Frontal cortex (tissue), 4 donors: ENCODE measurements around the gene SPINT2. TPM values are rescaled to one million over a fixed set of nuclear protein-coding genes. Genes with fewer than 3 reads are reported as not detected.
"Not testable (repeated sequence)": the region's sequence is repeated elsewhere in the genome, so short reads cannot be mapped to it uniquely, and the experiment has no call there.

Experiments
- DNase-seq, 2 donors: peaks; one replicate each; pipeline ENCODE4 v3.0.0; 2012; ENCODE audit warnings: low spot score in 2 of 2
- FAIRE-seq: peaks from 2 replicates; lab custom pipeline; 2012; peaks lifted over from hg19 to GRCh38; lab: Jason Lieb, UNC
- total RNA-seq: library from RNA; depleted of rRNA; stranded (reverse); fragments of >200 nt; gene quantifications from one replicate; pipeline ENCODE4 v1.2.3, GENCODE V29; 2014
- donor health status: control.
- donor health status: control.
- donor health status: control.

Gene SPINT2
- total RNA-seq, 1 donor from 2014 or later = 104 TPM

DNA sequence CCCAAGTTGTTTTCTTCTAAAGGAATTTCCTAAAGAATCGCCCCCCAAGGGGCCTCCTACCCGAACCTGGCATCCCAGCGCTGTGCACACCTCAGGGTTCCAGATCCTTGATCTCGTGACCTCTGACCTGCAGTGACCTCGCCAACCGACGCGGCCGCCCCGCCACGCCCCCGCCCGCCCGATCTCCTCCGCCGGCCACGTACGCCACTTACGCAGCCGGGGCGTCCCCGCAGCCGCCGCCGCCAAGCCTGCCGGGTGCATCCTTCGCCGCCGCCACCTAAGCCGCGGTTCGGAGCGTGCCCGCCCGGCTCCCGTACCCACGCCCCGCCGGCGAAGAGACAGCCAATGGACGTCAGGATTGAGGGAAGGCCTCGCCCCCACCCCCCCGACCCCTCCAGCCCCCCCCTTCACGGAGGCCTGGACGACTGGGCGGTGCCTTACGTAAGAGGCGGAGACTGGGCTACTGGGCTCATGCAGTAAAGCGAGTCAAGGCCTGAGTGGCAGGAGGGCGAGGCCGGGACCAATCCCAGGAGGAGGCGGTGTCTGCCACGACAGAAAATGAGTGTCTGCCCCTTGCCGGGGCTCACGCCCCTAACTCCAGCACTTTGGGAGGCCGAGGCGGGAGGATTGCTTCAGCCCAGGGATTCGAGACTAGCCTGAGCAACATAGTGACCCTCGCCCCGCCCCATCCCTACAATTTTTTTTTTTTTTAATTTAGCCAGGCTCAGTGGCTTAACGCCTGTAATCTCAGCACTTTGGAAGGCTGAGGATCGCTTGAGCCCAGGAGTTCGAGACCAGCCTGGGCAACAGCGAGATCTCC lies 51.5 kb downstream of the SPINT2 start, which contains the start of gene YIF1B:
Gene YIF1B, minus strand, starts transcription at position 291 of the 820 bp plus-strand sequence. Its CDS starts 30 bp downstream, at position 261.
- DNase-seq = peak; percentile 99 to 100
- no peak for FAIRE-seq

DNA sequence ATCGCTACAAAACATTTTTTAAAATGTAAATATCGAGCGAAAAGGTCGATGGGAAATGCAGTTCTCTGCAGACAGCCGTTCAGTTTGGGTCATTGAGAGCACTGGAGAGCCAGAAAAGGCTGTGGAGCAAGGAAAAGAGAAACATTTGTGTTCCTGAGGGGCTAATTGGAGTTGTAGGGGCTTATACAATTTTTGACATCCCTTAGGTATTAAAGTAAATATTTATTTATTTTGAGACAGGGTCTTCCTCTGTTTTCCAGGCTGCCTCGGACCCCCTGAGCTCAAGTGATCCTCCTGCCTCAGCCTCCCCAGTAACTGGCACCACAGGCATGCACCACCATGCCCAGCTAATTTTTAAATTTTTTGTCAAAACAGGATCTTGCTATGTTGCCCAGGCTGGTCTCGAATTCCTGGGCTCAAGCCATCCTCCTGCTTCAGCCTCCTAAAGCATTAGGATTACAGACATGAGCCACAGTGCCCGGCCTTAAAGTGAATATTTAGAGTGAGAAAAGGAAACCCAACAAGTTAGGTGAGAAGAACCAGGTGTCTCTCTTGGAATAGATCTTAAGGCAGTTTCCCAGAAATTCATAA lies 52.2 kb downstream of the SPINT2 start:
- FAIRE-seq (no peak), DNase-seq (peak in 1 of 2 donors; percentile 63)

DNA sequence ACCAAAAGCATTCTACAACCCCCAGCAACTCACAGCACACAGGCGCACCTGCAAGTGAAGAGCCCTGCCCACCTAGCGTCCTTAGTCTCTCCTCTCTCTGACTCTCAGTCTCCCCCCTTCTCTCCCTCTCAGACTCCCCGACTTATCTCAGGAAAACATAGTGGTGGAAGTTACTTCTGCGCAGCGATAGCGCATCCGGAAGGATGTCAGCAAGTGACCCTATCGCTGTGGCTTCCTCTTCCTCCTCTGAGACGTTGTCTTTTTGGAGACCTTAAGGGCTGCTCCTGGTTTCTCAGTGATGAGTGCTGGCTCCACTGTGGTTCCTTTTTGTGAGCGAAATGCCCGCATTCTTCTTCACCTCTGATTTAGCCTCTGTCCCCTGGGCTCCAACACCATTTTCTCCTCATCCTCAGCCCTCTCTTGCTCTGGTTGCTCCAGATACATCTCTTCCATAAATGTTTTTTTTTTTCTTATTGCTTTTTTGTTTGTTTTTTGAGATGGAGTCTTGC lies 52.8 kb downstream of the SPINT2 start:
- FAIRE-seq = no peak
- no peak for DNase-seq

DNA sequence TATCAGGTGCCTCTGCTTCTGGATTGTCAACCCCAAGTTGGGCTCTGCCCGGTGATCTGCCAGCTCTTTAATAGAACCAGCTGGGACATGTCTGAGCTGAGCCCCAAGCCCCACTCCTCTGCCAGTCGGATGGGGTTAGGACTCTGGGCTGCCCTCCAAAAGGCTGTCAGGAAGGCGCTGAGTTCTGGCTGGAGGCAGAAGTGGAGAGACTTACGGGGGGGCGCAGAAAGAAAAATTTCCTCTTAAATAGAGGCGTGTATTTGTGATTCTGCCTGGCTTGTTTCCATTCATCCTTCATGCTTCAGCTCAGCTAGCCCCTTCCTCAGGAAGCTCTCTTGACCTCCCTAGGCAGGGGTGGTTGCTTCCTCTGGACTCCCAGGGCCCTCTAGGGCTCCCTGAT lies 54.3 kb downstream of the SPINT2 start:
- no peak for DNase-seq

DNA sequence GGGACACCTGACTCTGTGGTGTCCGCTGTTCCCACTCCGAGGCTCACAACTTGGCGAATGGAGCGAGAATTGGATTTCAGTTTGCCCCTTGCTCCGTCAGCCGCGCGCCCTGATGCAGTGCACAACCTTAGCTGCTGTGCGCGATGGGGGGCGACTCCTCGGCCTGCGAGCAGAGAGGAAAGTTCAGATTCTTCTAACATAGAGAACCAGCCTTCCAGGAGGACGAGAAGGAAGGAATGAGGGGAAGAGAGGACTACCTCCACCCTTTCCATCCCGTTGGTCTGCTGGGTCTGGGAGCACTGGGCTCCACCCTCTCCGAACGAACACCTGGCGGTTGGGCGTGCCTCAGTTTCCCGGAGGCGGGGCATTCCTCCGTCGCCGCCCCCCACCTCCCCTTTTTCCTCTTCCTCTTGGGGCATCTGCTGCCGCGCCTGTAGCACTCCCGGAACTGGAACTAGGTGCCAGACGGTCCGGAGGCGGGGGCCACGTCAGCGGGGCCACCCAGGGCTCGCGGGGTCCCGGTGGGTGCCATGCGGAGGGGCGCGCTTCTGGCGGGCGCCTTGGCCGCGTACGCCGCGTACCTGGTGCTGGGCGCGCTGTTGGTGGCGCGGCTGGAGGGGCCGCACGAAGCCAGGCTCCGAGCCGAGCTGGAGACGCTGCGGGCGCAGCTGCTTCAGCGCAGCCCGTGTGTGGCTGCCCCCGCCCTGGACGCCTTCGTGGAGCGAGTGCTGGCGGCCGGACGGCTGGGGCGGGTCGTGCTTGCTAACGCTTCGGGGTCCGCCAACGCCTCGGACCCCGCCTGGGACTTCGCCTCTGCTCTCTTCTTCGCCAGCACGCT lies 55.3 kb downstream of the SPINT2 start, which contains the start of gene KCNK6:
Gene KCNK6, plus strand, starts transcription at position 425 of the 838 bp plus-strand sequence. Its CDS starts 106 bp downstream, at position 531.
- FAIRE-seq (no peak), DNase-seq (no peak)

More for the DNA sequence above, 54.3 kb downstream of the SPINT2 start:
- FAIRE-seq = no peak

DNA sequence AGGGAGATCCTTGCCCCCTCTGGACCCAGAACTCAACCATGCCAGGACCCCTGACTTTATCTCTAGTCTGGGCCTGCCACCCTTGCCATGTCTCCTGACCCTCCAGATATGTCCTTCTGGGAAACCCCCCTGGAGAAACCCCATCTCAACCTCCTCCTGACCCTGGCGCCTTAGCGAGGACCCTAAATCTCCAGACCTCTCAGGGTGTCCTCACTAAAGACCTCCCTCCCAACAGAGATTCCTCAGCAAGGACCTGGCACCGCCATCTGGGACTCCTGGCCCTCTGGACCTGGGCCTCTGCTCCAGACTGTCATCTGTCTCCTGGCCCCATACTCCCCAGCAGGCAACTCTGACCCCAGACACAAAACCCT lies 56.6 kb downstream of the SPINT2 start:
- DNase-seq (no peak), FAIRE-seq (no peak)

DNA sequence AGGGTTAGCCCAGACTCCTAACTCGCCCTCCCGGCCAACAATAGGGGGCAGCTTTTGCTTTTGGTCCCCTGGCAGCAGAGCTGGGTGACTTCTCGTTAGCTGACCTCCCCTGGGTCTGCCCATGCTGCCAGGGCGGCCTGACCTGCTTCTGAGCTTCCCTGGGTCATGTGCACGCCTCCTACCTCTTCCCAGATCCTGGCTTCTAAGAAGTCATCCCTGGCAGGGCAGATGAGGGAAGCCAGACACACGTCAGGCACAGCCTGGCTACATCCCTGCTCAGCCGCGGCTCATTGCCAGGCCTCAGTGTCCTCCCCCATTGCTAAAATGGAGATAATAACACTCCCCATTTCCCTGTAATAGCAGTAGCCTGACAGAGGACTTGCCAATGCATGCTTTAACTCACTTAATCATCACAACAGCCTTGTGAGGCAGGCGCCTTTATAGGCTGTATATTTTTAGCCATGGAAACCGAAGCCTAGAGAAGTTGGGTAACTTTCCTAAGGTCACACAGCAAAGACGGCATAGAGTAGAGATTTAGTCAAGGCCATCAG lies 57.3 kb downstream of the SPINT2 start:
- DNase-seq (no peak), FAIRE-seq (no peak)

DNA sequence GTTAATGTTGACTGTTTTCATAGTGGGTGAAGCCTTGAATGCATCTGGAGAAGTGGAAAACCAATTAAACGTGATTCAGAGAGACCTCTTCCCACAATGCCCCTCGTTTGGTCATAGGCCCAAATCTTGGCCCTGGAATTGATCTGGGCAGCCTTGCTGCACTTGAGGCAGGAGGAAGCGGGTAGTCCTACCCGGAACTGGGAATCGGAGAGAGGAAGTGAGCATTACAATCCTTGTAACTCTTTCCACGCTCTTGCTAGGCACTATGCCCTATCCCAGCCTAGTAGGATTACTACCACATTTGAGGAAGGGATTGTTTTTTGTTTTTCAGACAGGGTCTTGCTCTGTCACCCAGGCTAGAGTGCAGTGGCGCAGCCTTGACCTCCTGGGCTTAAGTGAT lies 58.9 kb downstream of the SPINT2 start:
- DNase-seq (no peak), FAIRE-seq (no peak)

DNA sequence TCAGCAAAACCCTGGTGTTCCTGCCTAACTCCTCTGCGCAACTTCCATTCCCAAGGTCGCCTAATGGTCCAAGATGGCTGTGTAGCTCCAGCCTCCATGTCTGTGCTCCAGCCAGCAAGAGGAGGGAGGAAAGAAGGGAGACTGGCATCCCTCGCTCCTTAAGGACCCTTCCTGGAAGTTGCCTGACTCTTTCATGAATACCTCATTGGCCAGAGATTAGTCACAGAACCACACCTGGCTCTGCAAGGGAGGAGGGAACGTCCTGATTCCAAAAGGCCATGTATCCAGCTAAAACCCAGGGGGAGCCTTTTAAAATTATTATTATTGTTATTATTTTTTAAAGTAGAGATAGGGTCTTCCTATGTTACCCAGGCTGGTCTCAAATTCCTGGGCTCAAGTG lies 60.1 kb downstream of the SPINT2 start:
- FAIRE-seq = no peak
- no peak for DNase-seq

DNA sequence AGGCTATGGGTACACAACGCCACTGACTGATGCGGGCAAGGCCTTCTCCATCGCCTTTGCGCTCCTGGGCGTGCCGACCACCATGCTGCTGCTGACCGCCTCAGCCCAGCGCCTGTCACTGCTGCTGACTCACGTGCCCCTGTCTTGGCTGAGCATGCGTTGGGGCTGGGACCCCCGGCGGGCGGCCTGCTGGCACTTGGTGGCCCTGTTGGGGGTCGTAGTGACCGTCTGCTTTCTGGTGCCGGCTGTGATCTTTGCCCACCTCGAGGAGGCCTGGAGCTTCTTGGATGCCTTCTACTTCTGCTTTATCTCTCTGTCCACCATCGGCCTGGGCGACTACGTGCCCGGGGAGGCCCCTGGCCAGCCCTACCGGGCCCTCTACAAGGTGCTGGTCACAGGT lies 62.2 kb downstream of the SPINT2 start:
- no peak for FAIRE-seq
- no peak for DNase-seq

DNA sequence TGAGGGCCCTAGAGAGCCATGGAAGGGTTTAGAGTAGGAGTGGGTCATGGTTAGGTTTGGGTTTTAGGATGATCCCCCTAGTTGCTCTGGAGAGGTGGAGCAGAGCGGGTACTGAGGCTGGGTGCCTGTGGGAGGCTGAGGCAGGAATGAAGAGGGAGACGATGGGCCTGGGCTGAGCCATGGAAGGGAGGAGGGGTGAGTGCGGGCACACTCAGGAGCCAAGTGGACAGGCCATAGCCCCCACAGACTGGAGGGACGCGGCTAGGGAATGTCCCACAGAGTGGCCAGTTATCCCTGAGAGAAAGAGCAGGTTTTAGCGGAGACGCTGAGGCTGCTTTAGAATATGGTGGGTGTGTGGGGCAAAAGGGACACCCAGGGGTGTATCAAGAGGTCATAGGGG lies 65.3 kb downstream of the SPINT2 start:
- DNase-seq = no peak
- FAIRE-seq = no peak

DNA sequence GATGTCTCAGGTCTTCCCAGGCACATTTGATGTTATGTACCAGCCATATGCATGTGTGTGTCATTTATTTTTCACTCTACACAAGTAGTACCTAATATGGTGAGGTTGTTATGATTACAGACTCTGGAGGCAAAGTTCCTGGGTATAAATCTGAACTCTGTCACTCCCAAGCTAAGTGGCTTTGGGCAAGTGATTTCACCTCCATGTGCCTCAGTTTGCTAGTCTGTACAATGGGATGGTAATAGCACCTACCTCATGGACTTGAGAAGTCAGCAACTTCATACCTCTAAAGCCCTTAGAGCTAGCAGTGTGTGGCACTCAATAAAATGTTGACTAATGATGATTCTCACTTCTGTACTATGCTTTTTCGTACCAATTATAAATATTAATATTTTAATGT lies 67.4 kb downstream of the SPINT2 start:
- FAIRE-seq (no peak), DNase-seq (no peak)

DNA sequence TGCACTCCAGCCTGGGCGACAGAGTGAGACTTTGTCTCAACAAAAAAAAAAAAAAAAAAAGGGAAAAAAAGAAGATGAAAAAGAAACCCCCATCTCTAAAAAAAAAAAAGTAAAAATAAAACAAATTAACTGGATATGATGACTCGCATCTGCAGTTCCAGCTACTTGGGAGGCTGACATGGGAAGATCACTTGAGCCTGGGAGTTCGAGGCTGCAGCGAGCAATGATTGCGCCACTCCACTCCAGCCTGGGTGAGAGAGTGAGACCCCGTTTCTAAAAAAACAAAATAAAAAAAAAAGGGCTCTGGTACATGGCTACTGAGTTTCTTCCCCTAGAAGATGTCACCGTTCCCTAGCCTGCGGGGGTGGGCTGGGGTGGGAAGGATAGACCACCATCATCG lies 68.9 kb downstream of the SPINT2 start:
- no peak for DNase-seq
- no peak for FAIRE-seq

DNA sequence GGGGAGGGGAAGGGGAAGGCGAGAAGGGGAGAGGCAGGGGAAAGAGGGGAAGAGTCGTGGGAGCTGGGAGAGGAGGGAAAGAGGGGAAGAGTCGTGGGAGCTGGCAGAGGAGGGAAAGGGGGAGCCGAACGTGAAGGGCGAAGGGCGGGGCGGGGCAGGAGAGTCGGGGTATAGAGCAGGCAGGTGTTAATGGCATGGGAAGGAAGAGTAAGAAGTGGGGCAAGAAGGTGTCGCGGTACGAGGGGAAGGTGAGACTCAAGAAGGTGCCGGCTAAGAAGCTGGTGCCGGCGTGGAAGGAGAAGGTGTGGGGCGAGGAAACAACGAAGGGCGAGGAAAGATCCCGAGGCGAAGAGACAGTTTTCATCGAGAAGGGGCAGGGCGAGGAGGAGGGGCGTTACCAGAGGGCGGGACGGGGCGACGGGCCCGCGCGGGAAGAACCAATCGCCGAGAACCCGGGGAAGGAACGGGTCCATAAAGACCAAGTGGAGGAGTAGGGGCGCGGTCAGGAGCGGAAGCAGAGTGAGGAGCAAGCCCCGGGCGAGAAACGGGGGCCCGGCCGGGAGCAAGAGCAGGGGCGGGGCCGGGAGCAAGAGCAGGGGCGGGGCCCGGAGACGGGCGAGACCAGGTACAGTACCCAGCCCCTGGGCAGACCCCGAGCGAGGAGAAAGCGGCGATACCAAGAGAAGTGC lies 71.7 kb downstream of the SPINT2 start:
- DNase-seq (peak; percentile 88 to 92), FAIRE-seq (no peak)

DNA sequence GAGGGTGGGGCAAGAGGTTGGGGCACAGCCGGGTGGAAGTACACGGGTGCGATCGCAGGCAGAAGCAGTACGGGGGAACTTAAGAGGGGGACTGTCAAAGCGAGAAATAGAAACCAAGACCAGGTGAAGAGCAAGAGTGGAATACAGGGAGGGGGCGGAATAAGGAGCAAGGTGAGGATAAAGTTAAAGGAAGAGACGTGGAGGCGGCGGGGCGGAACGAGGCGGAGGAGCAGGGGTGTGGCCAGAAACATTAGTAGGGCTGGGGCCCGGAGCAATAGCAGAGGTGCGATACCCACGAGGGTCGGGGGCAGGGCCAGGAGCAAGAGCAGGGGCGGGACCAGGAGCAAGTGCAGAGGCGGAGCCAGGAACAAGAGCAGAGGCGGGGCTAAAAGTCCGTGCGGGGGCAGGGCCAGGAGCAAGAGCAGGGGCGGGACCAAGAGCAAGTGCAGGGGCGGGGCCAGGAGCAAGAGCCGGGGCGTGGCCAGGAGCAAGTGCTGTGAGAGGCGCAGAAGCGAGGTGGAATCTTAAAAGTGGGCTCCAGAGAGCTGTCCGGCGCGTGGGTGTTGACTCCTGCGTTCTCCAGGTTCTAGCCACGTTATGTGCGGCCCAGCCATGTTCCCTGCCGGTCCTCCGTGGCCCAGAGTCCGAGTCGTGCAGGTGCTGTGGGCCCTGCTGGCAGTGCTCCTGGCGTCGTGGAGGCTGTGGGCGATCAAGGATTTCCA lies 72.4 kb downstream of the SPINT2 start:
- DNase-seq (peak; percentile 75 to 91), FAIRE-seq (no peak)

DNA sequence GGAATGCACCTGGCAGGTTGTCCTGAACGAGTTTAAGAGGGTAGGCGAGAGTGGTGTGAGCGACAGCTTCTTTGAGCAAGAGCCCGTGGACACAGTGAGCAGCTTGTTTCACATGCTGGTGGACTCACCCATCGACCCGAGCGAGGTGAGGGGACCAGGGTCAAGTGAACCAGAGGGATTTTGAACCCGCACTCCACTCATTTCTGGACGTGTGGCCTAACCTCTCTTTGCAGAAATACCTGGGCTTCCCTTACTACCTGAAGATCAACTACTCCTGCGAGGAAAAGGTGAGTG lies 72.9 kb downstream of the SPINT2 start:
- FAIRE-seq (no peak), DNase-seq (no peak)

DNA sequence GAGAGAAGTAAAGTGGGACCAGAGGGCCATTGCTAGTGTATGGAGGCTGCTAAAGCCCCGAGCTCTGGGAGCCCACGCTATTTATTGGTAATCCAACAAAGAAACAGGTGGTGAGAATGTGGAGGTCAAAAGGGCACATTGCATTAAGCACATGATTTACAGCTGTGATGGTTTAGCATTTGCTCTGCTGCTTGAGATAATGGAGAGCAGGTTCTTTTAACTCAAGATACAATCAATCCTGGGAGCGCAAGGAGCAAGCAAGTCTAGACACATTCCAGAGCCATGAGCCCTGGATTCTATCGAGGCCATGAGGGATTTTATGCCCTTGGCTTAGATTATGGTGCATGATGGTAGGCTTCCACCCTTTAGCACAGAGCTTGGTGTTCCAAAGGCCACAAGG lies 74.6 kb downstream of the SPINT2 start:
- DNase-seq, FAIRE-seq: not testable (repeated sequence)

DNA sequence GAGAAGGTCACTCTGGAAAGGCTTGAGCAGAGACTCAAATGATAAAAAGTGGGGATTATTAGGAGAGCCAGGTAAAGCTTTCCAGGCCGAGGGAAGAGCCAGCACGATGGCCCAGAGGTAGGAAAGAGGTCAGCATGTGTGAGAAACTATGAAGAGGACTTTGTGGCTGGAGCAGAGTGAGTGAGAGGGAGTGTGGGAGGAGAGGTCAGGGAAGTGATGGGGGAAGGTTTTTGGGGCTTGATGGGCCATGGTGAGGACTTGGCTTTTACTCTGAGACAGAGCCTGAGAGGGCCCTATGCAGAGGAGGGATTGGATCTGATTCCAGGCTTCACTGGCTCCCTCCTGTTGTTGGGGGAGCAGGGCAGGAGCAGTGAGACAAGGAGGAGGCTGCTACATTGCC lies 76.6 kb downstream of the SPINT2 start:
- FAIRE-seq = no peak

More for the DNA sequence above, 76.6 kb downstream of the SPINT2 start:
- DNase-seq = no peak
